Measurements from ENCODE around the gene DPP10.

The DPP10 gene

DNA sequence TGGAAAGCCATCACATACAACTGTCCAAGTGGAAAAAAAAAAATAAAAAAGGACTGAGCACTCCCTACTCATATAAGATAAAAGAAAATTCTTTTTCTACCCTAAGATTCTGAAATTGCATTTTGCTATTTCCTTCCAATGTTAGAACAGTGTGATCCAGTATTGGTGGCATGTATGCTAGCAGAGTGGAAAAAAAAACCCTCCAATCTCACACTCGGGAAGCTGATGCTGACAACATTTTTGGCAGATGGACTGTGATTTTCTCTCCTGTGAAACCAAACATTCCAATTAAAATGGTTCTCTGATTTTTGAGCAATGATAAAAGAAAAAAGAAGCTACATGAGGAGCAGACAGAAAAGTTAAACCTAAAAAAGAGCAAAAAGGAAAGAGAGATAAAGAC, 419.8 kb downstream of the DPP10 start:
- H3K4me3 ChIP-seq (ENCODE audit: low read length), result no peak overlapping the region
- TF ChIP-seq, protein P1, sequence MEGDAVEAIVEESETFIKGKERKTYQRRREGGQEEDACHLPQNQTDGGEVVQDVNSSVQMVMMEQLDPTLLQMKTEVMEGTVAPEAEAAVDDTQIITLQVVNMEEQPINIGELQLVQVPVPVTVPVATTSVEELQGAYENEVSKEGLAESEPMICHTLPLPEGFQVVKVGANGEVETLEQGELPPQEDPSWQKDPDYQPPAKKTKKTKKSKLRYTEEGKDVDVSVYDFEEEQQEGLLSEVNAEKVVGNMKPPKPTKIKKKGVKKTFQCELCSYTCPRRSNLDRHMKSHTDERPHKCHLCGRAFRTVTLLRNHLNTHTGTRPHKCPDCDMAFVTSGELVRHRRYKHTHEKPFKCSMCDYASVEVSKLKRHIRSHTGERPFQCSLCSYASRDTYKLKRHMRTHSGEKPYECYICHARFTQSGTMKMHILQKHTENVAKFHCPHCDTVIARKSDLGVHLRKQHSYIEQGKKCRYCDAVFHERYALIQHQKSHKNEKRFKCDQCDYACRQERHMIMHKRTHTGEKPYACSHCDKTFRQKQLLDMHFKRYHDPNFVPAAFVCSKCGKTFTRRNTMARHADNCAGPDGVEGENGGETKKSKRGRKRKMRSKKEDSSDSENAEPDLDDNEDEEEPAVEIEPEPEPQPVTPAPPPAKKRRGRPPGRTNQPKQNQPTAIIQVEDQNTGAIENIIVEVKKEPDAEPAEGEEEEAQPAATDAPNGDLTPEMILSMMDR (conservative IDR thresholded peaks at IDR 0.05; ENCODE audit: low read depth, low read length), result no peak
- DNase-seq (ENCODE audit: low read depth), result no peak

DNA sequence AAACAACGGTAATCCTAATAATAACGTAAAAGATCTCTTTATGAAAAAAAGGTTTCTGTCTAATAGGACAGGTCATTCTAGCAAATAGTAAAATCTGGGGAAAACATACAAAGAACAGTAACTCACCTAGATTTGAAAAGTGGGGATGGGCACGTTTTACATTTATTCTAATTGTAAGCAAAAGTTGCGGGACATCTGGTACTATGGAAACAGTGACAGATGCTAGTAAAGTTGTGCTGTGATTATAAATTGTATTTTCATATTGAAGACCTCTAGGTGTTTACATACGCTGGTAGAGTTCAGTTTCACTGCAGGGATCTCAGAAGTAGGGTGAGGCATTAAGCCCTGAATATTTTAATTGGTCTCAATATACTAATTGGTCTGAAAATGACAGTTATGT, 422.5 kb downstream of the DPP10 start:
- TF ChIP-seq, protein P1 (conservative IDR thresholded peaks at IDR 0.05; ENCODE audit: low read depth, low read length), result no peak
- H3K4me3 ChIP-seq (ENCODE audit: low read length), result no peak overlapping the region
- no peak for DNase-seq (ENCODE audit: low read depth)

- TF ChIP-seq, protein P1 (conservative IDR thresholded peaks at IDR 0.05; ENCODE audit: low read depth, low read length), result no peak
- no peak for DNase-seq (ENCODE audit: low read depth)
- H3K4me3 ChIP-seq (ENCODE audit: low read length), result no peak overlapping the region
These were observed 437.6 kb downstream of the DPP10 start for GRCh38 chr2:114880046-114880445.

- no peak overlapping the region for H3K4me3 ChIP-seq (ENCODE audit: low read length)
- DNase-seq (ENCODE audit: low read depth), result no peak
- TF ChIP-seq, protein P1 (conservative IDR thresholded peaks at IDR 0.05; ENCODE audit: low read depth, low read length), result no peak
These were observed 477.5 kb downstream of the DPP10 start for GRCh38 chr2:114919985-114920384.

DNA sequence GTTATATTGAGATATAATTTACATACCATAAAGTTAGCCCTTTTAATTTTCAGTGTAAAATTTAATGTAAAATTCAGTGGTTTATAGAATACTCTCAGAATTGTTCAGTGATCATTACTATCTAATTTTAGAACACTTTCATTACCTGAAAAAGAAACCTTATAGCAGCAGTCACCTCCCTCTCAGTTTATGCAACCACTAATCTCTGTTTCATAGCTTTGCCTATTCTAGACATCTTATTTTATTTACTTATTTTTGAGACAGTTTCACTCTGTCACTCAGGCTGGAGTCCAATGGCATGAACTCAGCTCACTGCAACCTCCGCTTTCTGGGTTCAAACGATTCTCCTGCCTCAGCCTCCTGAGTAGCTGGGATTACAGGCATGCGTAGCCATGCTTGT, 479.6 kb downstream of the DPP10 start:
- DNase-seq (ENCODE audit: low read depth), result no peak
- TF ChIP-seq, protein P1 (conservative IDR thresholded peaks at IDR 0.05; ENCODE audit: low read depth, low read length), result no peak
- no peak overlapping the region for H3K4me3 ChIP-seq (ENCODE audit: low read length)

DNA sequence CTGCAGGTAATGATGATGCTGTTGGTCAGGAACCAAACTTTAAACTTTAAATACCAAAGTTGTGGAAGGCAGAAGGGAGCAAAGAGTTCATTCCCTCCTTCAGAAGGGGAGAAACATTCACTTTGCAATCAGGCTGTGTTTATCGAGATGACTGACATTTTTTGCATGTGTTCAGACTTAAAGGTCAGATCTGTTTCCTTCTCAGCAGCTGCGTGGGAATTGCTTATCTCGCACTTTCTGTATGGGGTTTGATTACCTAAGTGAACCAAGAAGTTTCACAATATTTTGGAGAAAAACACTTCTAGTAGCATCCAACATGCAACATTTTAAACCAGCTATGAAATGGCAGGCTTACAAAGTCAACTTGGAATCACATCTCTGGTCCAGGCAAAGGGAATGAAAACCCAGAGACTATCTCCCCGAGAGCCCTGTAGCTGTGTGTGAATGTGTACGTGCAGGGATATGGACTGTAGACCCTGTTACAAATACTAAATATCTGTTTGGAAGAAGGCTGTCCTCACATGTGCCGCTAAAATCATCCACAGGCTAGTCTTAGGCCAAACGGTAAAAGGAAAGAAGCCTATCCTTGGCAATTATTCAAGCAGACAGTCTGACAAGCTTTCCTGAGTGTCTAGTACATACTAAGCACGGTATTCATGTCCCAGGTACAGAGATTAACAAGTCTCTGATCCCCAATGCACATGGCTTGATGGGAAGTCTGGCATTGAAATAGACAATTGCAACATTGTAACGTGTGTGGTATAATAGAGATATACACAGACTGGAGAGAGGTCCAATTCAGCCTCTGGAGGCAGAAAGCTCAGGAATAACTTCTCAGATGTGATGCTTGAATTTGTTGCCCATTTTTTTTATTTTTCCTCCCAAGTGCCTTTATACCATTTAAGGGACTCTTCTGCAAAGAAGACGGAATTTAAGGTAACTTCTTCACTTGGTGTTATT, 483.1 kb downstream of the DPP10 start:
- no peak for DNase-seq (ENCODE audit: low read depth)
- H3K4me3 ChIP-seq (ENCODE audit: low read length), result no peak overlapping the region
- TF ChIP-seq, protein P1 (conservative IDR thresholded peaks at IDR 0.05; ENCODE audit: low read depth, low read length), result no peak

- no peak for DNase-seq (ENCODE audit: low read depth)
- TF ChIP-seq, protein P1 (conservative IDR thresholded peaks at IDR 0.05; ENCODE audit: low read depth, low read length), result no peak
- H3K4me3 ChIP-seq (ENCODE audit: low read length), result no peak overlapping the region
These were observed 483.9 kb downstream of the DPP10 start for GRCh38 chr2:114926303-114926702.

Data from retinal pigment epithelial cell (primary cell).